HepG2 (cell line): Measurements from ENCODE around the gene SDK1. TPM values are rescaled to one million over a fixed set of nuclear protein-coding genes. Genes with fewer than 3 reads are reported as not detected.

Source experiments
- ATAC-seq: fragments of 200-7000 bp; cut with Tn5 transposase; 3 replicates; pipeline ENCODE4 v1.9.1; 2020; ENCODE audit warnings: mild to moderate bottlenecking, moderate library complexity
- BruUV-seq: library from RNA; stranded (reverse); fragments of 400-500 nt; replicated peaks from 2 replicates; lab custom pipeline; 2021; lab: Mats Ljungman, UMichigan
- CTCF ChIA-PET: fragments of 300-600 bp; formaldehyde crosslinking; extraction: SDS; loops from one replicate; lab custom pipeline; 2021; ENCODE audit warnings: low total read pairs, inconsistent platforms, low intra/inter-chr PET ratio; lab: Yijun Ruan, JAX
- POLR2A ChIA-PET: fragments of 350-600 bp; sonication (Branson Sonifier 250); formaldehyde crosslinking; loops from one replicate; lab custom pipeline; 2020; ENCODE audit warnings: antibody characterized with exemption, inconsistent platforms; lab: Yijun Ruan, JAX
- DNase-seq: peaks from one replicate; pipeline ENCODE4 v3.0.0-alpha.2; 2015; ENCODE audit warnings: low spot score
- FAIRE-seq: peaks from 3 replicates; lab custom pipeline; 2011; peaks lifted over from hg19 to GRCh38; lab: Jason Lieb, UNC
- H2AFZ ChIP-seq: one replicate; pipeline ENCODE4 v1.6.1; 2011; ENCODE audit warnings: low read length, inconsistent platforms
- H3K27ac ChIP-seq: fragments of 300-600 bp; 3 replicates; pipeline ENCODE4 v1.8.0; 2011; ENCODE audit warnings: mixed run types, mild to moderate bottlenecking, mixed read lengths, low read length, inconsistent platforms; ENCODE audit not compliant: insufficient read depth; ENCODE audit errors: extremely low read length
- H3K27me3 ChIP-seq, 2 experiments: fragments of 200-600 bp in 1 of 2; 2 replicates in 1 of 2; 3 replicates in 1 of 2; pipeline versions ENCODE4 v1.6.0 to v1.8.0; 2011; ENCODE audit warnings: low read length in 2 of 2, mild to moderate bottlenecking in 2 of 2, moderate library complexity in 2 of 2, inconsistent platforms in 1 of 2; ENCODE audit not compliant: insufficient read depth in 2 of 2, control insufficient read depth in 1 of 2
- H3K36me3 ChIP-seq, 2 experiments: fragments of 200-600 bp in 1 of 2; replicated peaks in 1 of 2; 2 replicates in 1 of 2; 3 replicates in 1 of 2; pipeline versions ENCODE4 v1.5.1 to v1.8.0; 2011; ENCODE audit warnings: low read length in 2 of 2, inconsistent platforms in 1 of 2; ENCODE audit not compliant: insufficient read depth in 2 of 2, control insufficient read depth in 1 of 2
- H3K4me1 ChIP-seq: 2 replicates; pipeline ENCODE4 v1.5.1; 2012; ENCODE audit warnings: low read length, inconsistent platforms; ENCODE audit not compliant: insufficient read depth
- H3K4me2 ChIP-seq: 2 replicates; pipeline ENCODE4 v1.6.0; 2011; ENCODE audit warnings: low read depth, low read length, inconsistent platforms
- H3K4me3 ChIP-seq, 3 experiments: fragments of 200-600 bp in 1 of 3; sonication (generic), shearing (Covaris generic) in 1 of 3; replicated peaks in 1 of 3; 2 replicates each; pipeline ENCODE4 v1.5.1; 2011 to 2016; ENCODE audit warnings: low read length in 3 of 3, inconsistent platforms in 2 of 3, low read depth in 2 of 3, mild to moderate bottlenecking in 2 of 3, control low read depth in 1 of 3, mixed read lengths in 1 of 3; ENCODE audit not compliant: insufficient read depth in 1 of 3
- H3K79me2 ChIP-seq: one replicate; pipeline ENCODE4 v1.6.1; 2011; ENCODE audit warnings: low read length, inconsistent platforms; ENCODE audit not compliant: insufficient read depth
- H3K9ac ChIP-seq: 2 replicates; pipeline ENCODE4 v1.6.0; 2011; ENCODE audit warnings: mild to moderate bottlenecking, low read depth, low read length, inconsistent platforms; ENCODE audit not compliant: insufficient read depth
- H3K9me3 ChIP-seq: 2 replicates; pipeline ENCODE4 v1.5.1; 2012; ENCODE audit warnings: mild to moderate bottlenecking, low read length
- H4K20me1 ChIP-seq: 2 replicates; pipeline ENCODE4 v1.6.0; 2011; ENCODE audit warnings: inconsistent platforms, mild to moderate bottlenecking, low read length, moderate library complexity; ENCODE audit not compliant: insufficient read depth
- CAMTA2 ChIP-seq: sonication (generic); formaldehyde crosslinking; IDR thresholded peaks from 2 replicates; pipeline ENCODE4 v1.4.0; 2020; ENCODE audit warnings: mild to moderate bottlenecking, missing genetic modification reagents, borderline replicate concordance
- DZIP1 ChIP-seq: sonication (generic); formaldehyde crosslinking; IDR thresholded peaks from 2 replicates; pipeline ENCODE4 v1.5.0; 2020; ENCODE audit warnings: mild to moderate bottlenecking, missing genetic modification reagents
- EEA1 ChIP-seq: sonication (generic); formaldehyde crosslinking; IDR thresholded peaks from 2 replicates; pipeline ENCODE4 v1.5.1; 2020; ENCODE audit warnings: mild to moderate bottlenecking, missing genetic modification reagents, borderline replicate concordance
- EP300 ChIP-seq, 3 experiments: sonication (generic) in 1 of 3; formaldehyde crosslinking in 1 of 3; IDR thresholded peaks; 2 replicates each; pipeline versions ENCODE4 v1.5.1 to v1.6.1; 2011 to 2020; ENCODE audit warnings: low read depth in 2 of 3, low read length in 2 of 3, borderline replicate concordance in 1 of 3, improper control_type of control experiment in 1 of 3, mild to moderate bottlenecking in 1 of 3, missing genetic modification reagents in 1 of 3, moderate library complexity in 1 of 3
- FOXJ3 ChIP-seq: sonication (generic); formaldehyde crosslinking; IDR thresholded peaks from 2 replicates; pipeline ENCODE4 v1.4.0; 2020; ENCODE audit warnings: missing genetic modification reagents, mild to moderate bottlenecking, borderline replicate concordance
- MAX ChIP-seq: IDR thresholded peaks from 2 replicates; pipeline ENCODE4 v1.6.1; 2012; ENCODE audit warnings: inconsistent platforms
- NFATC3 ChIP-seq: sonication (generic); formaldehyde crosslinking; IDR thresholded peaks from 2 replicates; pipeline ENCODE4 v1.5.1; 2020; ENCODE audit warnings: mild to moderate bottlenecking, missing genetic modification reagents
- NFYC ChIP-seq: IDR thresholded peaks from 2 replicates; pipeline ENCODE4 v1.6.1; 2016; ENCODE audit warnings: missing genetic modification reagents, missing compliant biosample characterization
- NR2F2 ChIP-seq: IDR thresholded peaks from 2 replicates; pipeline ENCODE4 v1.6.1; 2012; ENCODE audit warnings: low read depth, inconsistent platforms, borderline replicate concordance
- RBM22 ChIP-seq: fragments of 200-400 bp; formaldehyde crosslinking; optimal IDR thresholded peaks from 2 replicates; pipeline ENCODE3; 2017; ENCODE audit warnings: mild to moderate bottlenecking, low read length, moderate library complexity
- SYNCRIP ChIP-seq: fragments of 200-400 bp; formaldehyde crosslinking; IDR thresholded peaks from 2 replicates; pipeline ENCODE4 v1.6.1; 2018; ENCODE audit warnings: mild to moderate bottlenecking, low read depth, low read length; ENCODE audit not compliant: insufficient read depth
- ZNF513 ChIP-seq: sonication (generic); formaldehyde crosslinking; conservative IDR thresholded peaks from 2 replicates; pipeline ENCODE4 v1.5.0; 2020; ENCODE audit warnings: missing genetic modification reagents
- ZNF841 ChIP-seq: sonication (generic); formaldehyde crosslinking; IDR thresholded peaks from 2 replicates; pipeline ENCODE4 v1.8.1; 2023; ENCODE audit warnings: missing genetic modification reagents, borderline replicate concordance
- ZNF878 ChIP-seq: sonication (generic); formaldehyde crosslinking; IDR thresholded peaks from 2 replicates; pipeline ENCODE4 v1.8.1; 2023; ENCODE audit warnings: mild to moderate bottlenecking, missing genetic modification reagents, moderate library complexity
- ZXDC ChIP-seq: sonication (generic); formaldehyde crosslinking; IDR thresholded peaks from 2 replicates; pipeline ENCODE4 v1.5.0; 2020; ENCODE audit warnings: mild to moderate bottlenecking, missing genetic modification reagents
- WGBS: methylation state at CpG from one replicate; pipeline ENCODE4 v1.1.6; 2017; ENCODE audit warnings: low lambda C conversion rate; 5-methylcytosine and 5-hydroxymethylcytosine counted together
- in situ Hi-C: cut with HindIII; loops from 2 replicates; pipeline ENCODE4 v1.10.0; 2017; ENCODE audit warnings: low pct_unique_long_range_greater_than_20kb; ENCODE audit not compliant: extremely low pct_ligation_motif_present
- intact Hi-C: fragments of 100-400 bp; cut with micrococcal nuclease; formaldehyde crosslinking; loops from one replicate; pipeline ENCODE4 v1.10.0; 2022; ENCODE audit not compliant: unreplicated experiment
- polyA plus RNA-seq, 8 experiments: library from polyadenylated mRNA; depleted of rRNA in 3 of 8; stranded (reverse) in 7 of 8; unstranded in 1 of 8; fragments of >200 nt; fragmentation: Illumina TruSeq in 4 of 8; extraction: Trizol in 4 of 8; gene quantifications; 2 replicates each; pipeline versions ENCODE4 v1.2.1 to v1.2.3, GENCODE V29; 2011 to 2016; ENCODE audit warnings: low read depth in 4 of 8, missing spikeins in 1 of 8, mixed read lengths in 1 of 8; ENCODE audit not compliant: insufficient read depth in 1 of 8
- total RNA-seq, 5 experiments: library from RNA; depleted of rRNA; stranded (reverse); fragments of >200 nt; fragmentation: Illumina TruSeq; extraction: Trizol; gene quantifications; 2 replicates each; pipeline ENCODE4 v1.2.3, GENCODE V29; 2016; ENCODE audit warnings: low read depth in 1 of 5

SDK1 gene
- total and polyA plus RNA-seq, 2 of the 13 experiments (the other 11 are each of a cell fraction or from before 2014, with no cell fraction given), result 0.35 to 2.4 TPM

GRCh38 chr7:4215176-4215720, 914.2 kb downstream of the SDK1 start (continued):
- TF ChIP-seq MAX, result no peak

- Histone ChIP-seq H3K9ac (no peak overlapping the region), H4K20me1 (no peaks in the 10 kb centered on the region), H3K27me3 (no peaks in the 10 kb centered on the region), H2AFZ (no peak overlapping the region), H3K36me3 (no peaks in the 10 kb centered on the region), H3K9me3 (no peaks in the 10 kb centered on the region), H3K4me3 (no peak overlapping the region), H3K27ac (no peak overlapping the region), H3K4me1 (no peaks in the 10 kb centered on the region), H3K4me2 (no peak overlapping the region), H3K79me2 (no peaks in the 10 kb centered on the region)
- DNase-seq (no peak), ATAC-seq (no peak; the same call in 2 of the 3 replicates), FAIRE-seq (no peak)
- no TSS peak for BruUV-seq
- no peak for TF ChIP-seq EP300 (IDR thresholded peaks at IDR 0.05; ENCODE audit: low read depth in 2 of 2, low read length in 2 of 2)
- no peak for TF ChIP-seq EP300 (CRISPR knock-in tag; IDR thresholded peaks at IDR 0.05; ENCODE audit: borderline replicate concordance)
- TF ChIP-seq ZNF878 (CRISPR knock-in tag), result no peak
- no peak for TF ChIP-seq EEA1 (CRISPR knock-in tag)
- no peak for TF ChIP-seq NR2F2
- TF ChIP-seq ZNF841 (CRISPR knock-in tag), result no peak
- no peak for TF ChIP-seq RBM22
- no peak for TF ChIP-seq SYNCRIP
- TF ChIP-seq ZNF513 (CRISPR knock-in tag), result no peak
- no peak for TF ChIP-seq NFATC3 (CRISPR knock-in tag)
- no peak for TF ChIP-seq DZIP1 (CRISPR knock-in tag)
- no peak for TF ChIP-seq FOXJ3
- TF ChIP-seq ZXDC (CRISPR knock-in tag), result no peak
- no peak for TF ChIP-seq CAMTA2 (CRISPR knock-in tag)
- no peak for TF ChIP-seq NFYC (CRISPR knock-in tag)
- ChIA-PET POLR2A (no interaction called here), CTCF (no interaction called here)
- WGBS, result 81% methylated on average over 13 of the region's 16 CpGs
- in situ Hi-C loops (no loop called here), intact Hi-C loops (no loop called here)
Observed at GRCh38 chr7:4216016-4216415, 915.0 kb downstream of the SDK1 start.
